Medulla oblongata (tissue), 1 donor: ENCODE results near the gene BOLL.
"Not testable (repeated sequence)": the region's sequence is repeated elsewhere in the genome, so short reads cannot be mapped to it uniquely, and the experiment has no call there.

Experiments
- DNase-seq: peaks from one replicate; pipeline ENCODE4 v3.0.0-alpha.2; 2015; ENCODE audit errors: extremely low spot score

BOLL gene

GRCh38 chr2:197795277-197795676, 10.2 kb upstream of the BOLL start:
- no peak for DNase-seq

GRCh38 chr2:197793456-197793855, 8.3 kb upstream of the BOLL start:
- no peak for DNase-seq

GRCh38 chr2:197786010-197786877, 1.1 kb upstream of the BOLL start:
- no peak for DNase-seq

- no peak for DNase-seq
Observed at GRCh38 chr2:197782126-197782525, 3.0 kb downstream of the BOLL start.

GRCh38 chr2:197779261-197779660, 5.9 kb downstream of the BOLL start:
- DNase-seq = no peak

- DNase-seq = peak; percentile 72
Observed at GRCh38 chr2:197777823-197778407, 7.2 kb downstream of the BOLL start.

GRCh38 chr2:197760293-197760657, 24.8 kb downstream of the BOLL start:
- no peak for DNase-seq

- no peak for DNase-seq
Observed at GRCh38 chr2:197759625-197760292, 25.4 kb downstream of the BOLL start.

GRCh38 chr2:197759013-197759412, 26.1 kb downstream of the BOLL start:
- DNase-seq = no peak

GRCh38 chr2:197740200-197740599, 44.9 kb downstream of the BOLL start:
- DNase-seq = no peak

GRCh38 chr2:197728555-197729544, 56.3 kb downstream of the BOLL start:
- DNase-seq = not testable (repeated sequence)

GRCh38 chr2:197727011-197727410, 58.1 kb downstream of the BOLL start:
- DNase-seq = no peak

GRCh38 chr2:197717863-197718262, 67.3 kb downstream of the BOLL start:
- no peak for DNase-seq

- no peak for DNase-seq
Observed at GRCh38 chr2:197713271-197713670, 71.8 kb downstream of the BOLL start.

GRCh38 chr2:197711578-197711977, 73.5 kb downstream of the BOLL start:
- DNase-seq = no peak

- no peak for DNase-seq
Observed at GRCh38 chr2:197710424-197711042, 74.6 kb downstream of the BOLL start.

- not testable (repeated sequence) for DNase-seq
Observed at GRCh38 chr2:197709140-197709539, 76.0 kb downstream of the BOLL start.

- no peak for DNase-seq
Observed at GRCh38 chr2:197708331-197708730, 76.8 kb downstream of the BOLL start.

- DNase-seq = peak; percentile 78
Observed at GRCh38 chr2:197707316-197708213, 77.6 kb downstream of the BOLL start.

- DNase-seq = no peak
Observed at GRCh38 chr2:197706839-197707207, 78.3 kb downstream of the BOLL start.
